ENCODE measurements around the gene ACOXL. TPM values are rescaled to one million over a fixed set of nuclear protein-coding genes. Genes with fewer than 3 reads are reported as not detected.

ACOXL gene
- total RNA-seq, 1 donor from 2014 or later = 0.20 TPM

DNA sequence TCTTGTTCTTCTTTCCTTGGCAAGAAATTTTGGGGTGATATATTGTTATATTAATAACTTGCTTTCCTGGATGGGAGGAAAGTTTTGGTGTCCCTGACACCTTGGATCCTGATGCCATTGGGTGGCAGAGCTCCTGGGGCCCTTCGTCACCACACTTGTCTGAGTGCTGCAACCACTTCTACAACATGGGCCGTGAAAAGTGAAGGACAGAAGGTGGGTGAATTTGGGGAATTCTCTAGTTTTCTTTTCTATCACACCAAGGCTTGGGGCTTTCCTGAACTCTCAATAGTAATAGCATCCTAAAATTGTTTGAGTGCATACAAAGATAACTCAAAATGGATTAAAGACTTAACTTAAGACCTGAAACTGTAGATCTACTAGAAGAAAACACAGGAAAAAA, 10.0 kb downstream of the ACOXL start:
- H3K9me3 Mint-ChIP-seq = peaks cover 7% of the 10 kb centered on the region
- H3K36me3 Mint-ChIP-seq (ENCODE audit: low read depth) = peaks cover 4% of the 10 kb centered on the region
- no peak for DNase-seq
- H3K27me3 Mint-ChIP-seq = peaks cover 56% of the 10 kb centered on the region
- H3K4me3 Mint-ChIP-seq = no peak overlapping the region
- TF ChIP-seq, protein P1, sequence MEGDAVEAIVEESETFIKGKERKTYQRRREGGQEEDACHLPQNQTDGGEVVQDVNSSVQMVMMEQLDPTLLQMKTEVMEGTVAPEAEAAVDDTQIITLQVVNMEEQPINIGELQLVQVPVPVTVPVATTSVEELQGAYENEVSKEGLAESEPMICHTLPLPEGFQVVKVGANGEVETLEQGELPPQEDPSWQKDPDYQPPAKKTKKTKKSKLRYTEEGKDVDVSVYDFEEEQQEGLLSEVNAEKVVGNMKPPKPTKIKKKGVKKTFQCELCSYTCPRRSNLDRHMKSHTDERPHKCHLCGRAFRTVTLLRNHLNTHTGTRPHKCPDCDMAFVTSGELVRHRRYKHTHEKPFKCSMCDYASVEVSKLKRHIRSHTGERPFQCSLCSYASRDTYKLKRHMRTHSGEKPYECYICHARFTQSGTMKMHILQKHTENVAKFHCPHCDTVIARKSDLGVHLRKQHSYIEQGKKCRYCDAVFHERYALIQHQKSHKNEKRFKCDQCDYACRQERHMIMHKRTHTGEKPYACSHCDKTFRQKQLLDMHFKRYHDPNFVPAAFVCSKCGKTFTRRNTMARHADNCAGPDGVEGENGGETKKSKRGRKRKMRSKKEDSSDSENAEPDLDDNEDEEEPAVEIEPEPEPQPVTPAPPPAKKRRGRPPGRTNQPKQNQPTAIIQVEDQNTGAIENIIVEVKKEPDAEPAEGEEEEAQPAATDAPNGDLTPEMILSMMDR (IDR thresholded peaks at IDR 0.05) = no peak
- CTCF ChIA-PET = no interaction called here
- ATAC-seq (ENCODE audit: low read depth) = no peak
- H3K27ac Mint-ChIP-seq = no peak overlapping the region
- intact Hi-C loops (cut with micrococcal nuclease) = no loop called here
- POLR2A ChIA-PET = no interaction called here
- no peaks in the 10 kb centered on the region for H3K4me1 Mint-ChIP-seq

DNA sequence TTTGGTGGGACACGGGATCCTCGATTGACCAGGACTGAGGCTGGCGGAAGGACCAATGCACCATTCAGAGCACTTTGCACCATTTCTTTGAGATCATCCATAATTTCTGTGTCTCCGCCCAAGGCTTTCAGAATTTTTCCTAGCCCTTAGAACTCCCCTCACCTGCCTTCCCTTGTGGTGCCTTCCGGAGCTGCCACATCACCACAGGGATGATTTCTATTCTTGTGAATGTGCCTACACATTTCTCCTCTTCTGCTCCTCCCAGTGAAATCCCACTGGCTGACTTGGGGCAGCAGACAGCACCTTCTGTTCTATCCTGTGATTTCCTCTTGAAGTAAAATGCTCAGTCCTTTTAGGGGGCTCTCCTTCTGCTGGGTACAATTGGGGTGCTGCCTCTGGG, 11.2 kb downstream of the ACOXL start:
- Mint-ChIP-seq H3K4me3 (no peak overlapping the region), H3K27ac (no peak overlapping the region), H3K27me3 (peaks cover 60% of the 10 kb centered on the region), H3K9me3 (peaks cover 5% of the 10 kb centered on the region), H3K36me3 (ENCODE audit: low read depth) (peaks cover 2% of the 10 kb centered on the region), H3K4me1 (peaks cover 6% of the 10 kb centered on the region)
- intact Hi-C loops (cut with micrococcal nuclease) = no loop called here
- TF ChIP-seq, protein P1 (IDR thresholded peaks at IDR 0.05) = no peak
- ATAC-seq (ENCODE audit: low read depth) (no peak), DNase-seq (no peak)
- POLR2A ChIA-PET = no interaction called here
- CTCF ChIA-PET = no interaction called here

DNA sequence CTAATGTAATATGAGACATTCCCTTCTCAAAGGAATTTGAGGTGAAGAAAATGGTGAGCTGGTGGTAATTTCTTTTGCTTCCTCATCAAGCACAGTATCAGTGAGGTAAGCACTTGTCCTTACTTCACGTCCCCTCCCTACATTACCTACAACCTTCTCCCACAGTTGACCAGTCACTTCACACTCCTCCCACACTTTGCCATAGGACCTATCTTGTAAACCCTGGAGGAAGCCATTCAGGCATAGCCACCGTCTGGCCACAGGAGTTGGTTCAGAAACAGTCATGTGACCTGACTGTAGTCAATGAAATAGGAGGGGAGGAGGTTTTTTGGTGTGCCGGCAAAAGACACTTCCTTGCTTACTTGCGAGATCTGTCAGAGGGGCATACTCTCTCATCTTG, 12.1 kb downstream of the ACOXL start:
- Mint-ChIP-seq H3K27ac (no peak overlapping the region), H3K9me3 (no peaks in the 10 kb centered on the region), H3K4me1 (peaks cover 11% of the 10 kb centered on the region), H3K27me3 (peaks cover 56% of the 10 kb centered on the region), H3K4me3 (no peak overlapping the region), H3K36me3 (ENCODE audit: low read depth) (no peaks in the 10 kb centered on the region)
- TF ChIP-seq, protein P1 (IDR thresholded peaks at IDR 0.05) = no peak
- ChIA-PET POLR2A (no interaction called here), CTCF (interaction anchor here (1.5 kb wide), 1 partner anchor 11 kb away, joined by 5 read pairs; no protein-coding TSS in a partner anchor)
- DNase-seq = no peak
- ATAC-seq (ENCODE audit: low read depth) = no peak
- intact Hi-C loops (cut with micrococcal nuclease) = no loop called here

DNA sequence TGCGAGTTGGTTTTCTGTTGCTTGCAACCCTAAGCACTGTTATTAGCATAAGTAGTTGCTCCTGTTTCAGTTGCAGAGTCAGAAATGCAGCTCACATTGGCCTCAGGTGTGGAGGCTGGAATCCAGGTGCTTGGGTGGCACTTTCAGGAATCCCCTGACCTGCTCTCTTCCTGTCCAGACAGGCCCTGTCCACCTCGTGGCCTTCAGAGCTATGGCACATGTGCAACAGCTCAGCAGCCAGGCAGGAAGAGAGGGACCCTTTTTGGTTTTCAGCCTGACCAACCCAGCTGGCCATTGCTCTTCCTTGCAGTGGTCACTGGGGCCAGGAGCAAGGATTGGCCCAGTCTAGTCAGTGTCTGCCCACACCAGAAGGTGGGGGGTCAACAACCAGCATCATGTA, 12.7 kb downstream of the ACOXL start:
- ChIA-PET POLR2A (no interaction called here), CTCF (interaction anchor here (1.5 kb wide), 1 partner anchor 10 kb away, joined by 5 read pairs; no protein-coding TSS in a partner anchor)
- Mint-ChIP-seq H3K27me3 (peaks cover 56% of the 10 kb centered on the region), H3K4me3 (no peak overlapping the region), H3K9me3 (no peaks in the 10 kb centered on the region), H3K36me3 (ENCODE audit: low read depth) (no peaks in the 10 kb centered on the region), H3K27ac (no peak overlapping the region), H3K4me1 (peaks cover 11% of the 10 kb centered on the region)
- TF ChIP-seq, protein P1 (IDR thresholded peaks at IDR 0.05) = no peak
- DNase-seq (no peak), ATAC-seq (ENCODE audit: low read depth) (no peak)
- intact Hi-C loops (cut with micrococcal nuclease) = no loop called here

DNA sequence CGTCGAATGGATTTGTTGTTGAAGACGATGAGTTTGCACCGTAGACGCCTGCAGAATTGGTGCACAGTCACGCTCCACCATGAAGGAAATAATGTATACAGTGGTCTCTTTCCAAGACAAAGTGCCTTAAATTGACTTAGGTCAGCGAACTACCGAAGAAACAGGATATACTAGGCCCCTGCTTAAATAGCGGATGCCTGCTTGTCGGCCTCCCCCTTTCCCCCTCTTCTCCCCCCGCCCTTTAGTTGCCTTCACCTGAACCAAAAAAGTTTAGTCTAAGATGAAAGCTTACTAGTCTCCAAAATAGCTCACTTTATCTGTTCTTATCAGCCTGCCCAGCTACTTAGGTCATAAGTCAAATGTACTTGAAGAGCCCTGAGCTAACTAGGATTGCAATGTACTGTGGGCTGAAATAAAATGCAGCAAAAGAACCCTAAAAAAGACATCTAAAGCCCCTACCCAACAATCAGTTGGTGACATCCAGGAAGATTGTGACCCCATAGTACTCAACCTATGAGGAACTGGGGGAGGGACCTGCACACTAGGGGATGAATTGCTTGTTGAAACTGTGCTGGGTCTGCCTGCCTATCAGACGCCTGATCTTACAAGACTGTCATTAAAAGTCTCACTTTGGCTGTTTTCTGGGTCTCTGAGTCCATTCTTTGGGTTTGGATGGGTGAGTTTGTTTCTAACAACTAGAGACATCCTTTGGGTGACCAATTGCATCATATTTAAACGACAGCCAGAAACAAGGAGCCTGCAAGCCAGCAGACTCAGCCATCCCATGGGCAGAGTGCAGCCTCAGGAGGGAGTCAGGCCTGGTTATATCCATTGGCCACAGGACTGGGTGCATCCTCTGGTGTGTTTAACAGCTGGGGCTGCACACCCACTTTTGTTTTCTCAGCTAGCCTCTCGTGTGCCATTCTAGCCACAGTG, 14.5 kb downstream of the ACOXL start:
- DNase-seq = no peak
- TF ChIP-seq, protein P1 (IDR thresholded peaks at IDR 0.05) = no peak
- Mint-ChIP-seq H3K4me1 (peaks cover 11% of the 10 kb centered on the region), H3K9me3 (no peaks in the 10 kb centered on the region), H3K27ac (no peak overlapping the region), H3K27me3 (peaks cover 47% of the 10 kb centered on the region), H3K4me3 (no peak overlapping the region), H3K36me3 (ENCODE audit: low read depth) (no peaks in the 10 kb centered on the region)
- no peak for ATAC-seq (ENCODE audit: low read depth)
- ChIA-PET POLR2A (interaction anchor here (0.6 kb wide), 1 partner anchor 37 kb away, joined by 3 read pairs; no protein-coding TSS in a partner anchor), CTCF (no interaction called here)
- intact Hi-C loops (cut with micrococcal nuclease) = no loop called here
